Activated B cell treated with CpG ODN at 0.5 μM for 24 hours (primary cell): ENCODE results near the gene PRKG2. TPM values are rescaled to one million over a fixed set of nuclear protein-coding genes. Genes with fewer than 3 reads are reported as not detected.

Experiments
- ATAC-seq: fragments of 200-7000 bp; cut with Tn5 transposase; one replicate; pipeline ENCODE4 v1.10.0; 2021; ENCODE audit warnings: low read depth, mild to moderate bottlenecking, moderate library complexity
- CTCF ChIA-PET: fragments of 350-600 bp; sonication (Branson Sonifier 250); formaldehyde crosslinking; loops from one replicate; lab custom pipeline; 2021; ENCODE audit warnings: antibody characterized with exemption; lab: Charles Lee
- POLR2A ChIA-PET: fragments of 350-600 bp; sonication (Branson Sonifier 250); formaldehyde crosslinking; loops from one replicate; lab custom pipeline; 2021; ENCODE audit warnings: antibody characterized with exemption; lab: Charles Lee
- DNase-seq: peaks from one replicate; pipeline ENCODE4 v3.0.0; 2022
- H3K27ac Mint-ChIP-seq: one replicate; pipeline ENCODE4 v1.8.0; 2020; ENCODE audit warnings: mixed read lengths
- H3K27me3 Mint-ChIP-seq: one replicate; pipeline ENCODE4 v1.8.0; 2021; ENCODE audit warnings: mixed read lengths
- H3K36me3 Mint-ChIP-seq: one replicate; pipeline ENCODE4 v1.8.0; 2021; ENCODE audit warnings: low read depth, mixed read lengths
- H3K4me1 Mint-ChIP-seq: one replicate; pipeline ENCODE4 v1.8.0; 2021; ENCODE audit warnings: mixed read lengths
- H3K4me3 Mint-ChIP-seq: one replicate; pipeline ENCODE4 v1.8.0; 2020; ENCODE audit warnings: mild to moderate bottlenecking, mixed read lengths
- H3K9me3 Mint-ChIP-seq: one replicate; pipeline ENCODE4 v1.8.0; 2020; ENCODE audit warnings: mixed read lengths
- intact Hi-C: fragments of 100-400 bp; cut with micrococcal nuclease; formaldehyde crosslinking; loops from one replicate; pipeline ENCODE4 v1.15.1; 2024
- total RNA-seq: library from RNA; stranded (reverse); gene quantifications from 2 replicates; pipeline ENCODE4 v1.2.3, GENCODE V29; 2022
- TF ChIP-seq, protein P1 (sequence below): fragments of 200-600 bp; IDR thresholded peaks from one replicate; pipeline ENCODE4 v1.8.0; 2022; ENCODE audit warnings: antibody characterized with exemption, mild to moderate bottlenecking

The PRKG2 gene
- total RNA-seq, 1 donor from 2014 or later = 0.35 TPM

DNA sequence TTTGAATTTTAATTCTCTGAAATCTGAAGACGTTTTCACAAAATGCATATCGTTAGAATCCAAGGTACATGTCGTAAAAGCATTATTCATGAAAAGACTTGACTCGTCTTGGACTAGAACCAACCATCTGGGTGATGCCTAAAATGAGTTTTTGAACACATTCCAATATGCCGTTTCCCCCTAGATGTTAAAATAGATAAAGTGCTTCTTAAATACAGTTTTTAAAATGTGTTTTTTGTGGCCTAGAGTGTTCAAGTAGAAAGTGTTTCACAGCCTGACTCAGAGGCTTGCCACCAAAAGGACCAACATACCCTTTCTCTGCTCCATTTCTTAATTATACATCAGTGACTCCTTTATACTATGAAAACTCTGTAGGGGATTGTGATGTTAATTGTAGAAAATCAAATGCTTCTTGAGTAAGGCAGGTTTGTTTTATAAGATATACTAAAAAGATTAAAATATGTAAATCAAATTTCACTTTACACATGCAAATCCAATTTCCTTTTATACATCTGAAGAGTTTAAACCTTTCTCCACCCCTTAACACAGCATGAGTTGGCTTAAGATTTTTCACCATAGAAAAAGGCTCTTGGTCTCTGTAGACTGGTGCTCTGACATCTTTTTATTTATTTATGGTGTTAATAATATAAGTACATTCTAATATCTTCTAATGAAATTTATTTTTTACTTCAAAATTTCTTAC, 48.4 kb downstream of the PRKG2 start:
- no peaks in the 10 kb centered on the region for H3K36me3 Mint-ChIP-seq
- H3K9me3 Mint-ChIP-seq = no peaks in the 10 kb centered on the region
- POLR2A ChIA-PET = no interaction called here
- intact Hi-C loops = no loop called here
- DNase-seq (no peak), ATAC-seq (no peak)
- H3K27me3 Mint-ChIP-seq = no peaks in the 10 kb centered on the region
- H3K27ac Mint-ChIP-seq = no peak overlapping the region
- no peak overlapping the region for H3K4me3 Mint-ChIP-seq
- CTCF ChIA-PET = no interaction called here
- H3K4me1 Mint-ChIP-seq = no peaks in the 10 kb centered on the region
- TF ChIP-seq, protein P1, sequence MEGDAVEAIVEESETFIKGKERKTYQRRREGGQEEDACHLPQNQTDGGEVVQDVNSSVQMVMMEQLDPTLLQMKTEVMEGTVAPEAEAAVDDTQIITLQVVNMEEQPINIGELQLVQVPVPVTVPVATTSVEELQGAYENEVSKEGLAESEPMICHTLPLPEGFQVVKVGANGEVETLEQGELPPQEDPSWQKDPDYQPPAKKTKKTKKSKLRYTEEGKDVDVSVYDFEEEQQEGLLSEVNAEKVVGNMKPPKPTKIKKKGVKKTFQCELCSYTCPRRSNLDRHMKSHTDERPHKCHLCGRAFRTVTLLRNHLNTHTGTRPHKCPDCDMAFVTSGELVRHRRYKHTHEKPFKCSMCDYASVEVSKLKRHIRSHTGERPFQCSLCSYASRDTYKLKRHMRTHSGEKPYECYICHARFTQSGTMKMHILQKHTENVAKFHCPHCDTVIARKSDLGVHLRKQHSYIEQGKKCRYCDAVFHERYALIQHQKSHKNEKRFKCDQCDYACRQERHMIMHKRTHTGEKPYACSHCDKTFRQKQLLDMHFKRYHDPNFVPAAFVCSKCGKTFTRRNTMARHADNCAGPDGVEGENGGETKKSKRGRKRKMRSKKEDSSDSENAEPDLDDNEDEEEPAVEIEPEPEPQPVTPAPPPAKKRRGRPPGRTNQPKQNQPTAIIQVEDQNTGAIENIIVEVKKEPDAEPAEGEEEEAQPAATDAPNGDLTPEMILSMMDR = no peak

DNA sequence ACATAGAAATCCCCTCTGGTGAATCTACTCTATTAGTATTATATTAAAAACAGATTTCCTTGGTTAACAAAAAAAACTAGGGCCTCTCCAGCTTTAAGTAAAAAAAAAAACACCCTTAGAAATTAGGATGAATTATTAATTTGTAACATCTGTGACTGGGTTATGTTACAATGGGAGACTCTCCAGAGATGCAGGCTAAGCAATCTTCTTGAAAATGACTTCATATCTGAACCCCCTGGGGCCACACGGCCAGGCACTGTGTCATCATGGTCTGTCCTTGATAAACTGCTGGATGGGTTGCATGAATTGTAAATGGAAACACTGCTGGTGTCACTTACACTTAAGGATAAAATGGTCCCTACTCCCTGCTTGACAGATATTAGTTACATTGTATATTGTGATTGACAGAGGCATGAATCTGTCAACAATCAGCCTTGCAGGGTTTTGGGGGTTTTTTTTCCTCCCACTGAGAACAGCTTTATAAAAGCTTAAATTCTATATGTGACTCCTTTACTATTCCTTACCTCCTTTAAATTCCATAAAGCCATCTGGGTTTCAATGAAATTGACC, 49.1 kb downstream of the PRKG2 start:
- H3K9me3 Mint-ChIP-seq = no peaks in the 10 kb centered on the region
- POLR2A ChIA-PET = no interaction called here

DNA sequence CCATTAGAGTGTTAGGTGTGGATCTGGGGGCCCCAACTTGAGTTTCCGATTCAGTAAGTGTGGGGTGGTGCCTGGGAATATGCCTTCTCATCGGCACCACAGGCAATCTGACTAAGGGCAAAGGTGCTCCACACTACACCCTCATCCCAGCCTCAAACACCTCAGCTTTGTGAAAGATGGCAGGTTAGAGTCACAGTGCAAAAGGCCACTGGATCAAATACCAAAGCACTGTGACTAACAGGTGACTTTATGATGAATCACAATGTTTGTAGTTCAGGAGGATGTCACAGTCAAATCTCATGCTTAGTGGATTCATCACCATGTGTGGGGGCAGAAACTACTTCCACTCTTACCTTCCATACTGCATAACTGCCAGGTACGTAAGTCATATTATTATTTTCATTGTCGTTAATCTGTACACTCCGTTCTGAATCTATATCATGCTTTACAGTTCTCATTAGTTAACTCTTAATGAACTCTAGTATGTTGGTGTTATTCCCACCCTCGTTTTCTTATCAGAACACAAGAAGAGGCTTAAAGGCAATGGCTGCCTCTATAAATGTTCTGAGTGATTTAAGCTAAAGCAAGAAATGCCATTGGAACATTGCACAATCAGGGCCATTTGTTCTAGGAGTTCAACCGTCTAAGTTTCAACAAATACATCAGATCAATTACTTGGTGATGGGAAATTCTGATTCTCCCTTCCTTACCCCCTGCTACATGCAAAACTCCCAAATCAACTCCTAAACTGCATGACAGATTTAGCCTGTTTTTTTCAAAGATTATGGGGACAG, 50.2 kb downstream of the PRKG2 start:
- ATAC-seq (no peak), DNase-seq (no peak)
- no peaks in the 10 kb centered on the region for H3K4me1 Mint-ChIP-seq
- no peak overlapping the region for H3K27ac Mint-ChIP-seq
- POLR2A ChIA-PET = no interaction called here
- CTCF ChIA-PET = no interaction called here
- TF ChIP-seq, protein P1 = no peak
- H3K9me3 Mint-ChIP-seq = no peaks in the 10 kb centered on the region
- no peaks in the 10 kb centered on the region for H3K27me3 Mint-ChIP-seq
- no peaks in the 10 kb centered on the region for H3K36me3 Mint-ChIP-seq
- no peak overlapping the region for H3K4me3 Mint-ChIP-seq
- intact Hi-C loops = no loop called here

More for the DNA sequence above, 49.1 kb downstream of the PRKG2 start:
- Mint-ChIP-seq H3K4me1 (no peaks in the 10 kb centered on the region), H3K4me3 (no peak overlapping the region), H3K27ac (no peak overlapping the region), H3K36me3 (no peaks in the 10 kb centered on the region), H3K27me3 (no peaks in the 10 kb centered on the region)
- TF ChIP-seq, protein P1 = no peak
- no peak for ATAC-seq
- CTCF ChIA-PET = no interaction called here
- intact Hi-C loops = no loop called here
- no peak for DNase-seq

DNA sequence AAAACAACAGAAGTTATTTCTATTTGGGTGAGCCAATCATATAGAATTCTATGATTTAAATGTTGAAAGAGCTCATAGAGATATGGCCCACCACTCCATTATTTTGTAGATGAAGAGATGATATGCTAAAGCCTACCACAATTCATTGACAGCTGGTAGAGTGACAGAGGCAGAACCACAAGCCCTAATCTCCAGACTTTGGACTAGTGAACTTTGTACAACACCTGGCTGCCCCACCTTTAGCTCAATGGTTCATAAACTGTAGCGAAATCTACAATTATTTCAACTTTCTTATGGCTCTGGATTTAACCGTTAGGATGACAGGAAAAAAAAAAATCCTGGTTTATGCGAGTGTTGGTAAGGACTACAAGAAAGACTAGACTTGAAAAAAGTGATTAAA, 50.9 kb downstream of the PRKG2 start:
- POLR2A ChIA-PET = no interaction called here
- no peaks in the 10 kb centered on the region for H3K36me3 Mint-ChIP-seq
- no peak for ATAC-seq
- H3K4me3 Mint-ChIP-seq = no peak overlapping the region
- no peak overlapping the region for H3K27ac Mint-ChIP-seq
- CTCF ChIA-PET = no interaction called here
- no peaks in the 10 kb centered on the region for H3K27me3 Mint-ChIP-seq
- no peaks in the 10 kb centered on the region for H3K9me3 Mint-ChIP-seq
- intact Hi-C loops = no loop called here
- no peaks in the 10 kb centered on the region for H3K4me1 Mint-ChIP-seq
- DNase-seq = no peak
- TF ChIP-seq, protein P1 = no peak
